CD14-positive monocyte (primary cell): Measurements from ENCODE around the gene RBMS1. TPM values are rescaled to one million over a fixed set of nuclear protein-coding genes. Genes with fewer than 3 reads are reported as not detected.

ENCODE experiments used
- DNase-seq, 3 donors: peaks; one replicate each; pipeline ENCODE4 v3.0.0-alpha.2; 2011 to 2022
- H2AFZ ChIP-seq: 2 replicates; pipeline ENCODE4 v1.6.0; 2012; ENCODE audit warnings: mild to moderate bottlenecking, low read depth, low read length, inconsistent platforms; ENCODE audit not compliant: insufficient read depth, poor library complexity, severe bottlenecking
- H3K27ac ChIP-seq, 2 donors: 1 replicate in 1 of 2; 2 replicates in 1 of 2; pipeline ENCODE4 v1.5.1; 2012 to 2013; ENCODE audit warnings: low read length in 2 of 2, control low read depth in 1 of 2, inconsistent platforms in 1 of 2, low read depth in 1 of 2, mild to moderate bottlenecking in 1 of 2
- H3K27me3 ChIP-seq, 2 donors: one replicate each; pipeline versions ENCODE4 v1.6.0 to v1.6.1; 2011 to 2013; ENCODE audit warnings: low read length in 2 of 2; ENCODE audit not compliant: control insufficient read depth in 2 of 2, insufficient read depth in 2 of 2
- H3K36me3 ChIP-seq, 2 donors: replicated peaks in 1 of 2; 1 replicate in 1 of 2; 2 replicates in 1 of 2; pipeline versions ENCODE4 v1.5.1 to v1.6.1; 2012 to 2013; ENCODE audit warnings: low read length in 2 of 2, control low read depth in 1 of 2, inconsistent platforms in 1 of 2, mild to moderate bottlenecking in 1 of 2; ENCODE audit not compliant: insufficient read depth in 2 of 2, control insufficient read depth in 1 of 2
- H3K4me1 ChIP-seq, 2 donors: 1 replicate in 1 of 2; 2 replicates in 1 of 2; pipeline versions ENCODE4 v1.5.1 to v1.6.1; 2012 to 2013; ENCODE audit warnings: low read length in 2 of 2, control low read depth in 1 of 2, inconsistent platforms in 1 of 2, mild to moderate bottlenecking in 1 of 2, moderate library complexity in 1 of 2; ENCODE audit not compliant: insufficient read depth in 2 of 2, control insufficient read depth in 1 of 2
- H3K4me2 ChIP-seq: replicated peaks from 2 replicates; pipeline ENCODE3; 2012; ENCODE audit warnings: low read length, moderate library complexity, mild to moderate bottlenecking; ENCODE audit not compliant: poor library complexity, severe bottlenecking; ENCODE audit errors: extremely low read depth
- H3K4me3 ChIP-seq, 3 experiments: fragments of 200-600 bp in 1 of 3; sonication (generic) in 1 of 3; replicated peaks in 1 of 3; 1 replicate in 2 of 3; 2 replicates in 1 of 3; pipeline ENCODE4 v1.5.1; 2011 to 2013; ENCODE audit warnings: low read length in 3 of 3, mild to moderate bottlenecking in 3 of 3, control low read depth in 2 of 3, low read depth in 2 of 3, inconsistent platforms in 1 of 3, moderate library complexity in 1 of 3
- H3K79me2 ChIP-seq: 2 replicates; pipeline ENCODE4 v1.6.0; 2012; ENCODE audit warnings: mild to moderate bottlenecking, control low read depth, inconsistent platforms, low read length, moderate library complexity; ENCODE audit not compliant: insufficient read depth
- H3K9ac ChIP-seq: 2 replicates; pipeline ENCODE4 v1.6.0; 2017; ENCODE audit warnings: low read length, mild to moderate bottlenecking; ENCODE audit not compliant: insufficient read depth, poor library complexity, severe bottlenecking
- H3K9me3 ChIP-seq, 2 donors: replicated peaks in 1 of 2; 1 replicate in 1 of 2; 2 replicates in 1 of 2; pipeline versions ENCODE4 v1.5.1 to v1.6.1; 2012 to 2013; ENCODE audit warnings: low read length in 2 of 2, control low read depth in 1 of 2; ENCODE audit not compliant: control insufficient read depth in 1 of 2, insufficient read depth in 1 of 2
- H4K20me1 ChIP-seq: 2 replicates; pipeline ENCODE4 v1.6.0; 2012; ENCODE audit warnings: mild to moderate bottlenecking, low read length, control low read depth, moderate library complexity; ENCODE audit not compliant: insufficient read depth
- H3K27ac Mint-ChIP-seq, 7 donors: one replicate each; pipeline ENCODE4 v1.8.0; 2020; ENCODE audit warnings: mild to moderate bottlenecking in 7 of 7, mixed read lengths in 7 of 7, moderate library complexity in 6 of 7, inconsistent platforms in 2 of 7
- H3K27me3 Mint-ChIP-seq, 3 donors: one replicate each; pipeline ENCODE4 v1.8.0; 2021 to 2022; ENCODE audit warnings: low read depth in 3 of 3, mild to moderate bottlenecking in 3 of 3, mixed read lengths in 3 of 3, moderate library complexity in 3 of 3, inconsistent platforms in 1 of 3
- H3K36me3 Mint-ChIP-seq, 2 donors: one replicate each; pipeline ENCODE4 v1.8.0; 2020; ENCODE audit warnings: mixed read lengths in 2 of 2, inconsistent platforms in 1 of 2, mild to moderate bottlenecking in 1 of 2
- H3K4me1 Mint-ChIP-seq: one replicate; pipeline ENCODE4 v1.8.0; 2020; ENCODE audit warnings: mild to moderate bottlenecking, mixed read lengths
- H3K4me3 Mint-ChIP-seq, 2 donors: one replicate each; pipeline ENCODE4 v1.8.0; 2020; ENCODE audit warnings: mild to moderate bottlenecking in 2 of 2, mixed read lengths in 2 of 2, moderate library complexity in 1 of 2
- H3K9me3 Mint-ChIP-seq, 7 donors: one replicate each; pipeline ENCODE4 v1.8.0; 2020 to 2022; ENCODE audit warnings: mixed read lengths in 7 of 7, mild to moderate bottlenecking in 6 of 7, moderate library complexity in 6 of 7, inconsistent platforms in 2 of 7
- WGBS: methylation state at CpG from one replicate; pipeline ENCODE4 v1.1.5; 2013; ENCODE audit warnings: missing lambda C conversion rate; ENCODE audit not compliant: insufficient coverage; 5-methylcytosine and 5-hydroxymethylcytosine counted together
- intact Hi-C, 2 donors: fragments of 100-400 bp; cut with micrococcal nuclease; formaldehyde crosslinking; loops; one replicate each; pipeline versions ENCODE4 v1.15.0 to v1.15.1; 2023
- polyA plus RNA-seq, 3 donors: library from polyadenylated mRNA; depleted of rRNA in 1 of 3; unstranded in 2 of 3; stranded (reverse) in 1 of 3; fragments of 300-500 nt in 2 of 3; fragments of >200 nt in 1 of 3; fragmentation: Illumina TruSeq in 2 of 3; gene quantifications; 1 replicate in 2 of 3; 2 replicates in 1 of 3; pipeline ENCODE4 v1.2.3, GENCODE V29; 2012 to 2021
- TF ChIP-seq, protein P1 (sequence below): fragments of 200-600 bp; IDR thresholded peaks from one replicate; pipeline ENCODE4 v1.8.0; 2022; ENCODE audit warnings: antibody characterized with exemption, mild to moderate bottlenecking

Gene RBMS1
- polyA plus RNA-seq, 3 donors = 88.2 to 91.2 (median 89.4) TPM

DNA sequence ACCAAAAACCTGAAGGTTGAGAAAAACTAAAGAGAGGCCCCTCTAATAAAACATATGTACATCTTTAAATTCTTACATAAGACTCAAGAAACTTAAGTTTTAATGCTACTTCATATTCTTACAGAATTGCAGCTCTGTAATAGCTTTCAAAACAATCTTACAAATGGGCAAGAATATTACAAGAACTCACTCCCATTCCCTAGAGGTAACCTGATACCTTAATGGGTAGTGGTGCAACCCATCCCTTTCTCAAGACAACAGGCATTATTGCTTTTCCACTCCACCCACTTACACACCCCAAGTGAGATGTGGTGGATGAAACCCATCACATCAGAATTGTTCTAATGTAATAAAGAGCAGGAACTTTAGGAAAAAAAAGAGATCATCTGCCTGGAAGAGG lies 103.7 kb downstream of the RBMS1 start:
- peaks cover 73 to 83% of the 10 kb centered on the region in 2 donors for H3K4me1 ChIP-seq
- no peak overlapping the region for H3K4me2 ChIP-seq
- Mint-ChIP-seq H3K9me3 (peaks cover 0 to 2% (median 0%) of the 10 kb centered on the region in 7 donors), H3K27me3 (no peaks in the 10 kb centered on the region), H3K36me3 (peaks cover 10 to 16% of the 10 kb centered on the region in 2 donors), H3K4me3 (peak overlapping the region in 1 of 2 donors; percentile 9), H3K27ac (peak overlapping the region; percentile 32 to 91 (median 82)), H3K4me1 (peaks cover 89% of the 10 kb centered on the region)
- H3K4me3 ChIP-seq = no peak overlapping the region
- no peaks in the 10 kb centered on the region for H3K27me3 ChIP-seq
- peaks cover 100% of the 10 kb centered on the region for H3K79me2 ChIP-seq
- peak overlapping the region in 1 of 2 donors; percentile 84 for H3K27ac ChIP-seq
- no peak for DNase-seq
- peaks cover 75% of the 10 kb centered on the region for H4K20me1 ChIP-seq
- H3K9me3 ChIP-seq = no peaks in the 10 kb centered on the region
- intact Hi-C loops = no loop called here
- TF ChIP-seq, protein P1, sequence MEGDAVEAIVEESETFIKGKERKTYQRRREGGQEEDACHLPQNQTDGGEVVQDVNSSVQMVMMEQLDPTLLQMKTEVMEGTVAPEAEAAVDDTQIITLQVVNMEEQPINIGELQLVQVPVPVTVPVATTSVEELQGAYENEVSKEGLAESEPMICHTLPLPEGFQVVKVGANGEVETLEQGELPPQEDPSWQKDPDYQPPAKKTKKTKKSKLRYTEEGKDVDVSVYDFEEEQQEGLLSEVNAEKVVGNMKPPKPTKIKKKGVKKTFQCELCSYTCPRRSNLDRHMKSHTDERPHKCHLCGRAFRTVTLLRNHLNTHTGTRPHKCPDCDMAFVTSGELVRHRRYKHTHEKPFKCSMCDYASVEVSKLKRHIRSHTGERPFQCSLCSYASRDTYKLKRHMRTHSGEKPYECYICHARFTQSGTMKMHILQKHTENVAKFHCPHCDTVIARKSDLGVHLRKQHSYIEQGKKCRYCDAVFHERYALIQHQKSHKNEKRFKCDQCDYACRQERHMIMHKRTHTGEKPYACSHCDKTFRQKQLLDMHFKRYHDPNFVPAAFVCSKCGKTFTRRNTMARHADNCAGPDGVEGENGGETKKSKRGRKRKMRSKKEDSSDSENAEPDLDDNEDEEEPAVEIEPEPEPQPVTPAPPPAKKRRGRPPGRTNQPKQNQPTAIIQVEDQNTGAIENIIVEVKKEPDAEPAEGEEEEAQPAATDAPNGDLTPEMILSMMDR = no peak
- H3K9ac ChIP-seq = no peak overlapping the region
- no peak overlapping the region for H2AFZ ChIP-seq
- H3K36me3 ChIP-seq = no peaks in the 10 kb centered on the region

- H3K36me3 ChIP-seq = no peaks in the 10 kb centered on the region
- peaks cover 10 to 16% of the 10 kb centered on the region in 2 donors for H3K36me3 Mint-ChIP-seq
- H3K9ac ChIP-seq = no peak overlapping the region
- H3K9me3 Mint-ChIP-seq = peaks cover 0 to 2% (median 0%) of the 10 kb centered on the region in 7 donors
- peak overlapping the region; percentile 57 for H3K4me2 ChIP-seq
- peaks cover 83% of the 10 kb centered on the region for H3K4me1 Mint-ChIP-seq
- H3K4me1 ChIP-seq = peaks cover 67 to 71% of the 10 kb centered on the region in 2 donors
- peaks cover 100% of the 10 kb centered on the region for H3K79me2 ChIP-seq
- intact Hi-C loops = no loop called here
- H2AFZ ChIP-seq = peak overlapping the region; percentile 47
- peak overlapping the region; percentile 86 to 96 (median 94) for H3K27ac Mint-ChIP-seq
- peak; percentile 74 to 86 (median 76) for DNase-seq
- H3K27me3 ChIP-seq = no peaks in the 10 kb centered on the region
- H4K20me1 ChIP-seq = peaks cover 65% of the 10 kb centered on the region
- TF ChIP-seq, protein P1 = no peak
- H3K4me3 Mint-ChIP-seq = peak overlapping the region; percentile 63 to 72
- 28% methylated on average over 6 of the region's 12 CpGs for WGBS
- H3K9me3 ChIP-seq = no peaks in the 10 kb centered on the region
- H3K27ac ChIP-seq = peak overlapping the region; percentile 58 to 84
- peak overlapping the region in 2 of 3 experiments; percentile 12 to 48 for H3K4me3 ChIP-seq
- H3K27me3 Mint-ChIP-seq = no peaks in the 10 kb centered on the region
These were observed 104.9 kb downstream of the RBMS1 start for GRCh38 chr2:160388464-160389263.
